GM21723 (cell line): ENCODE results near the gene RHBDL2.
"Not testable (repeated sequence)": the region's sequence is repeated elsewhere in the genome, so short reads cannot be mapped to it uniquely, and the experiment has no call there.

ENCODE experiments used
- ATAC-seq: cut with Tn5 transposase; IDR thresholded peaks from one replicate; pipeline ENCODE4 v1.9.1; 2021; ENCODE audit warnings: mild to moderate bottlenecking, moderate library complexity; ENCODE audit not compliant: unreplicated experiment

RHBDL2 gene

GRCh38 chr1:38885092-38885491 is 56.5 kb downstream of the RHBDL2 start:
- no peak for ATAC-seq

- no peak for ATAC-seq
Measured at GRCh38 chr1:38881487-38881886, 60.1 kb downstream of the RHBDL2 start, which contains the start of gene GJA9. GJA9 (minus strand) TSS chr1:38881587; CDS start chr1:38876098, 5,489 bp downstream.

- no peak for ATAC-seq
Measured at GRCh38 chr1:38875811-38876210, 65.8 kb downstream of the RHBDL2 start.

GRCh38 chr1:38873027-38873969 is 68.3 kb downstream of the RHBDL2 start, which contains the start of gene MYCBP:
MYCBP (minus strand) TSS chr1:38873348; CDS start chr1:38873305, 43 bp downstream.
- peak; percentile 94 for ATAC-seq

- ATAC-seq, result peak; percentile 45
Measured at GRCh38 chr1:38872401-38873026, 69.1 kb downstream of the RHBDL2 start.

- no peak for ATAC-seq
Measured at GRCh38 chr1:38870996-38871395, 70.6 kb downstream of the RHBDL2 start.

GRCh38 chr1:38867208-38867607 is 74.4 kb downstream of the RHBDL2 start:
- ATAC-seq, result no peak

GRCh38 chr1:38865112-38865715 is 76.4 kb downstream of the RHBDL2 start:
- ATAC-seq, result no peak

- ATAC-seq, result no peak
Measured at GRCh38 chr1:38860454-38860795, 81.2 kb downstream of the RHBDL2 start.

GRCh38 chr1:38859561-38860453 is 81.8 kb downstream of the RHBDL2 start, which contains the start of gene RRAGC:
RRAGC (minus strand) TSS chr1:38859772; CDS start chr1:38859646, 126 bp downstream.
- ATAC-seq, result peak; percentile 93

- ATAC-seq, result peak; percentile 29
Measured at GRCh38 chr1:38858833-38859560, 82.6 kb downstream of the RHBDL2 start.

GRCh38 chr1:38852780-38853179 is 88.8 kb downstream of the RHBDL2 start:
- no peak for ATAC-seq

GRCh38 chr1:38848071-38848470 is 93.6 kb downstream of the RHBDL2 start:
- ATAC-seq, result no peak

- no peak for ATAC-seq
Measured at GRCh38 chr1:38846210-38846609, 95.4 kb downstream of the RHBDL2 start.

- ATAC-seq, result not testable (repeated sequence)
Measured at GRCh38 chr1:38845088-38845487, 96.5 kb downstream of the RHBDL2 start.

GRCh38 chr1:38840281-38840680 is 101.3 kb downstream of the RHBDL2 start:
- no peak for ATAC-seq

GRCh38 chr1:38839363-38839762 is 102.3 kb downstream of the RHBDL2 start:
- no peak for ATAC-seq

GRCh38 chr1:38836316-38836715 is 105.3 kb downstream of the RHBDL2 start:
- ATAC-seq, result not testable (repeated sequence)
